Stimulated activated CD8-positive, alpha-beta memory T cell treated with anti-CD3 and anti-CD28 coated beads, Interleukin-7, amount 100 ng/mL, for 48 hours (primary cell): ENCODE results near the gene NPDC1.
A peak's percentile ranks its signal among the peaks of the same experiment; 100 is the strongest.
"Not testable (repeated sequence)": the region's sequence is repeated elsewhere in the genome, so short reads cannot be mapped to it uniquely, and the experiment has no call there.

Source experiments
- DNase-seq, 2 donors: peaks; one replicate each; pipeline ENCODE4 v3.0.0-alpha.2; 2020; ENCODE audit warnings: low read depth in 1 of 2; ENCODE audit errors: extremely low read depth in 1 of 2

NPDC1 gene

DNA sequence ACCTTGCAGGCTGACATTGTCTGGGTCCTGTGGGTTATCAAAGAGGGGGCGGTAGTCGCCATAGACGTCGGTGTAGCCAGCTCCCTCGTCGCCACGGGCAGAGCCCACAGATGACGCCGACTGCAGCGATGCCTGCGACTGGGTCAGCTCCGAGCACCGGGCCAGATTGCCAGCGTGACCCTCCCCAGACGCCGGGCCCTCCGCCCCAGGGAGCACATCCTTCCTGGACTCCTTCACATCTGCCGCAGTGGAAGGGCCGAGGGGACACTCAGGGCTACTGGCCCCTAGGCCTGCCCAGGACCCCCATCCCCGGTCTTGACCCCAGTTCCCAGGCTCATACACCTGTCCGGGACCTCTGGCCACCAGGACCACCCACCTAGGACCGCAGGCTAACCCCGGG, 31.8 kb downstream of the NPDC1 start:
- no peak for DNase-seq

DNA sequence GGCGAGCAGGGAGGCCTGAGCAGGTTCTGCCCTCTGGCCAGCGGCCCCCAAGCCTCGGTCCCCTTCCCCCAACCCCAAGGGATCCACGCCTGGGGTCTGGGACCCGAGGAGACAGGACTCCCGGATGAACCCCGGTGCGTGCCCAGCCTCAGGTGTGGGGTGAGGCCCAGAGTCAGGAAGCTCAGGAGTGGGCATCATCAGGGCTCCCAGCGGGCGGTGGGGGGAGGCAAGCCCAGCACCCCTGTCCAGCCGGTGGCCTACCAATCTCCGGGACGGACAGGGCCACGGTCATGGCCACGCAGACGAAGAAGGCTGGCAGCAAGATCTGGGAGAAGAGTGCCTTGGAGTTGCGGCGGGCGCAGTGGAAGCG, 32.4 kb downstream of the NPDC1 start:
- DNase-seq, result no peak

DNA sequence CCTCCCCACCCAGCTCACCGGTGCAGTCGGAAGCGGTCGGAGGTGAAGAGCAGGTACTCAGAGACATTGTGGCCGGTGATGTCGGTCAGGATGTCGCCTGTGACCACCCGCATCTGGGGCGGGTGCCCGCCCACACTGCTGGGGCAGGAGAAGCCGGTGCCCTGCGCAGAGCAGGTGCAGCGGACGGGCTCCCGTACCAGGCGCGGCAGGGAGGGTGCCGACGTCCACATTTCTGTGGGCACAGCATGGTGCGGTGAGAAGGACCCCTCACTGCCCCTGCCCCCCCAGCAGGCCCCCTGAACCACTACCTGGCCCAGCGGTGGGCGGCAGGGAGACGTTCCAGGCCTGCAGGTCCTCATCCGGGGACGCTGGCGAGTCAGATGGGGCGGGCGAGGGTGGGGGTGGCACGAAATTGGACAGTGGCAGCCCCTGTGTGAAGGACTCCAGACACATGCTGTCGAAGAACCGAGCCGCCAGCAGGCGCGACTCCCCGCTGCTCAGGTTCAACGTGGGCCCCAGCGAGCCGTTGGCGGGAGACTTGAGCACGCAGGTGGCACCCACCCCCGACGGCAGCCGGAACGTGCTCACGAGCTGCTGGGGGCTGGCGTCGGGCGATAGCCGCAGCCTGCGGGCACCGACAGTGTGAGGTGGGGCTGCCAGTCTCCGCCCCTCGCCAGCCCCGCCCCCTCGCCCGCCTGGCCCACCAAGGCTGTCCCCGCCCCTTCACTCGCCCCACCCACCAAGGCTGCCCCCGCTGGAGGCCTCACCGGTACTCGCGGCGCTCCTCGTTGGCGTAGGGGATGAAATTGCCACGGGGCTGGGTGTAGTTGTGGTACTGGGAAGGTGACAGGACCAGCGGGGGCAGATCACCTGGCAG, 33.0 kb downstream of the NPDC1 start:
- no peak for DNase-seq

DNA sequence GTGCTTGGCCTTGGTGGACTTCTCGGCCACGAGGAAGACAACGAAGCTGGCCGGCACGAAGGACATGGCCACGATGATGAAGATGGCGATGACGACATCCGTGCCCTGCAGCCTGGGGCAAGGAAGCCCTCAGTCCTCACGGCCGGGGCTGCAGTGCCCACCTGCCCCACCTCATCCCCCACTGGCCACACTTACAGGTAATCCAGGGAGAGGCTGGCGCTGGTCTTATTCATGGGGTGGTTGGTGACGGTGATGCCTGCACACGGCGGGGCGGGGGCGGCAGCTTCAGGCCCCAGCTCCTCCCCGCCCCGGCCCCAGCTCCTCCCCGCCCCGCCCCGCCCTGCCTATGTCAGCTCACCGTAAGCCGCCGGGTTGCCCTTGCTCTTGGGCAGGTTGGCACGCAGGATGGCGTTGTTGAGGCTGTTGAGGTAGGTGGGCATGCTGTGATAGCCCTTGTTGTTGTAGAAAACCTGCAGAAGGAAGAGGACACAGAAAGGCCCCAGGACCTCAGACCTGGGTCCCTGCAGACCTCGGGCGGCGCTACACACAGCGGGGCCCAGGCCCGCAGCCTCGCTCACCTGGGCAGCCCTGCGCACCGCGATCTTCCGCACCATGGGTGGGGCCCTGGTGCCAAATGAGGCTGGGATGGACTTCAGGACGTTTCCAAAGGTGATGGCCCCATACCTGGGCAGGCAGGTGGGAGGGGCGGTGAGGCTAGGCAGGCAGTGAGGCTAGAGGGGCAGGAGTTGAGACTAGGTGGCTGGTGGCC, 33.9 kb downstream of the NPDC1 start:
- no peak for DNase-seq

DNA sequence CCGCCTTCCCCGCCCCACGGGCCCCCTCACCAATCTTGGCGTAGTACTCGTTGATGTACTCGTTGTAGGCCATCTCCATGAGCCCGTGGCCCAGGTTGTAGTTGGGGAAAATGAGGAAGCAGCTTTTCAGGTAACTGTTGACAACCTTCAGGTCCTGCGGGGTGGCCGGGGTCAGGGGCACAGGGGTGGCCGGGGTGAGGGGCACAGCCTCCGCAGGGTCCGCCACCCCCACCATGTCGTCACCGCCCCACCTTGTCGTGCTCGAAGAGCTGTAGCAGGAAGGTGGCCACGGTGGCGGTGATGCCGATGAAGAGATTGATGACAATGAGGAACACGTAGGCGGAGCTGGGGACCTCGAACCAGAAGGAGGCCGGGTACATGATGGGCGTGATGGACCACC, 34.8 kb downstream of the NPDC1 start:
- DNase-seq, result no peak

DNA sequence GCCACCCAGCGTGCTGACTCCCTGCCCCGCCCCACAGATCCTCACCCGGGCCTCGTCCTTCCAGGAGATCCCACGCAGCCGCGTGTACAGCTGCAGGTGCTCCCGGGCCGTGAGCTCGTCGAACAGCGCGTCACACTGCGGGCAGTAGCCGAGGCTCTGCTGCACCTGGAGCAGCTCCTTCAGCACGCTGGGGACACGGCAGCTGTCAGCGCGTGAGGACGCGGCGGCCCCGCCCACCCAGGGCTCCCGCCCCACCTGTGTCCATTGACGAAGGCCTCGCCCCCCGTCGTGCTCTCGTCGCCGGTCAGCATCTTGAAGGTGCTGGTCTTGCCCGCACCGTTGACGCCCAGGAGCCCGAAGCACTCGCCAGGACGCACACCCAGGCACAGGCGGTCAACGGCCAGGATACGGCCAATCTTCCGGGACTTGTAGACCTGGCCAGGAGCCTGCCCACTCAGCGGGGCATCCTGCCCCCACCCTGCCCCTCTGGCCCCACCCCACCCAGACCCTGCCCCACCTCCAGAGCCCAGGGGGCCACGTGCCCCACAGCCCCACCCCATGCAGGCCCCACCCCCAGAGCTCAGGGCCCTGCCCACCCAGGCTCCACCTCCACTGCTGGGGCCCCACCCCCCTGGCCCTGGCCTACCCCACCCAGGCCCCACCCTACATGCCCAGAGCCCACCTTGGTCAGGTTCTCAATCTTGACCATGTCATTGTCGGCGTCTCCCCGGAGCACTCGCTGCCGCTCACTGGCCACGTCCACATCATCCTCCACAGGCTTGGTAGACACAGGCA, 35.8 kb downstream of the NPDC1 start:
- DNase-seq, result no peak

DNA sequence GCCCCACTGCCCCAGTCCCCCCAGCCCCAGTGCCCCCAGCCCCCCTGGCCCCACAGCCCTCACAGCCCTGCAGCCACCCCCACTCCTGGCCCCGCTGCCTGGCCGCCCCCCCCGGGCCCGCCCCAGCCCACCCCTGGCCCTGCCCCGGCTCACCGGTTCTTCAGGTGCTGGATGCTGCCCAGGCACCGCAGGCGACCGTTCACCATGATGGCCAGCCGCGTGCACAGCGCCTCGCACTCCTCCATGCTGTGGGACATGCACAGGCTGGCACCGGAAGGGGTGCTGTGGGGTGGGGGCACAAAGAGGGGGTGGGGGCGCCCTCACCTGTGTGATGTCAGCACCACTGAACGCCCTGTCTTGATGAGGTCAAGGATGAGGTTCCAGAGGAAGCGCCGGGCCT, 36.8 kb downstream of the NPDC1 start:
- DNase-seq, result no peak

DNA sequence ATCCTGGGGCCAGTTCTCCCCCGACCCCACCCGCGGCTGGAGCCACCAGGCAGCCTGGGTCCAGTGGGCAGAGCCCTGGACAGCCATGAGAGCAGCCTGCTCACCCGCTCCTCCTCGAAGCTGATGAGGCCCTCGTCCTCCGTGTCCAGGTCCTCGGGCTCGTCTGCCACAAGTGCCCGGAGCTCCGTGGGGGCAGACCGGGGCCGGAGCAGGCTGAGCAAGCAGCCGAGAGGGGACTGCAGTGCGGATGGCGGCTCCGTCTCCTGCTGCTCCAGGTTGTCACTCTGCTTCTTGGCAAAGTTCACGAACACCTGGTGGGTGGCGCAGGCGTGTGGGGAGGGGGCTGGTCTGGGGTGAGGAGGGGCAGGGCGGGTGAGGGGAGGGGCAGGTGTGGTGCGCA, 37.7 kb downstream of the NPDC1 start:
- no peak for DNase-seq

DNA sequence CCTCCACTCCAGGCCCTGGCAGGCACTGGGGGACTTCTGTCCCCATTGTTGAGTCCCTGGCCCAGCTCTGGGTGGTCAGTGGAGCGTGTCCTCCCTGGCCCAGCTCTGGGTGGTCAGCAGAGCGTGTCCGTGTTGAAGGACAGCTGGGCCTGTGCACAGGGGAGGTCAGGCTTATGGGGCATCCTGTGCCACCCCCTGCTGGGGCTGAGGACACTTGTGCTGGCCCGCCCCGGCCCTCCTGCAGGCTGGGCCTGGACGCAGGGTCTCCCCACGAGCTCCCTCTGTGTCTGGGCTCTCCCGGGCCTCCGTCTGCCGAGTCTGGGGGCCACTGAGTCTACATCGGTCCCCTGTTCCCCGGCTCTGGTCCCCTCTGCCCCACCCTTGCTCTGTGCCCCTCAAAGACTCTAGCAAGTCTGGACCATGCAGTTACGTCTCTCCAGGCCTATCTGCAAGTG, 38.1 kb downstream of the NPDC1 start:
- no peak for DNase-seq

DNA sequence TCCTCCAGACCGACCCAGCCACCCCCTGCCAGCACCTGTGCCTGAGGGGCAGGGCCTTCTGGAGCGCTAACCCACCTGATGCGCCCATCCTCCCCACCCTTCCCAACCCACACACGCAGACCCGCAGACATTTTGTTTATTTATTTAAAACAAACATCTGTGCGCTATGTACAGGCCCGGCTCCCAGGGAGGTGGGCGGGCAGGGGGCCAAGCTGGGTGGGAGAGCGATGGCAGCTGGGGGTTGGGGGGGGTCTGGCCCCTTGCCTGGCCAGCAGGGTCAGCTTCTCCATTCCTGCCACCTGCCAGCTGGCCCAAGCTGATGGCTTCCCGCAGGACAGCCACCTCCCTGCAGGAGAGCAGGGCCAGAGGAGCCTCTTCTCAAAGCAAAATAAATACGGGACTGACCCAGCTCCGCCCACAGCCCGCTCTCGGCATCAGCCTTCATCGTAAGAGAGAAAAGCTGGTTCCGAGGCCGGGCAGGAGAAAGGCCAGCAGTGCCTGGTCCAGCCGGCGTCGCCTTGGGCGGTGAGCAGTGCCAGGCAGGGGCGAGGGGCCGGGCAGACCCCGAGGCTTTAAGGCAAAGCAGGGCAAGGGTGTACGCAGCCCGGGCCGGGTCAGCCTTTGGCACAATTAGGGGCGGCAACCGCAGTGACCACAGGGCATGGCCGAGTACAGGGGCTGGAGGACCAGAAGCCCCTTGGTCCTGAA, 38.7 kb downstream of the NPDC1 start:
- no peak for DNase-seq

DNA sequence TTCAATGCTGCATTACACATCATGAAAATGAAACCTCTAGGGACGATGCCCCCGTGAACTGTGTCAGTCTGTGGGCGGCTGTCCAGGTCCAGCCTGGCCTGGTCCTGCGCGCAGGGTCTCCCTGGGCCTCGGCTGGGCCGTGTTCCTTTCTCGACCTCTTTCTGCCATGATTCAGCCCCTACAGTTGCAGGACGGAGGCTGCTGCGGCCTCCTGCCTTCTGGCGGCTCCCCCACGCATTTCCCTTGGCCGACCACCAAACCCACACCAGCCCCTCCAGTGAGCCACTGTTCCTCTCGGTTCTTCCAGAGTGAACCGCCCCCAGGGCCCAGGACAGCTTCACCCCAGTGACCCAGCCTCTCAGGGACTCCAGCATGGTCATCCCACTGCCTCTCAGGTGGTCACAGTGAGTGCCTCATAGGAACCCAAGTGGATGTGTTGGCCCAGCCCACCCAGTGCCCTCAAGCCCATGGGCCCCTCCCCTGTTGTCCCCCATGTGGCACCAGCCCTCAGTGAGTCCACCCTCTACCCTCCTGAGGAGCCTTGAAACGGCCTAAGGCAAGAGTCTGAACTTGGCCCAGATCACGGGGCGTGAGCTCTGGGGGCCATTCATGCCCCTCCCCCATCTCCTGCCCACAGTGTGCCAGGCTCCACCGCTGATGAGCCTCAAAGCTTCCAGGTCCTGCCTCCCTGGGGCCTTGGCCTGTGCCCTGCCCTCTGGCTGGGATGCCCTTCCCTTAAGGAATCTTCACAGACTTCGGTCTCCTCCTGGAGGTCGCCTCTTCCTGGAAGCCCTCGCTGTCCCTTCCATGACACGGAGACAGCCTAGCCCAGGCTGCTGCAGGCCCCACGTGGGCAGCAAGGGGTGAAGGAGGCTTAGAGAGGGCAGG, 39.6 kb downstream of the NPDC1 start:
- no peak for DNase-seq

DNA sequence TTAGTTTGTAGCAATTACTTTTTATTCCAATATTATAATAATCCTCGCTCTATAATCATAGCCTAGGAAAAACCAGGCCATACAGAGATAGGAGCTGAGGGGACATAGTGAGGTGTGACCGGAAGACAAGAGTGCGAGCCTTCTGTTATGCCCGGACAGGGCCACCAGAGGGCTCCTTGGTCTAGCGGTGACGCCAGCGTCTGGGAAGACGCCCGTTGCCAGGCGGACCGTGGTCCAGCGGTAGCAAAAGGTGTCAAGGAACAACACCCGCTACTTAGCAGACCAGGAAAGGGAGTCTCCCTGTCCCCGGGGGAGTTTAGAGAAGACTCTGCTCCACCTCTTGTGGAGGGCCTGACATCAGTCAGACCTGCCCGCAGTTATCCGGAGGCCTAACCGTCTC, 41.7 kb downstream of the NPDC1 start:
- not testable (repeated sequence) for DNase-seq

DNA sequence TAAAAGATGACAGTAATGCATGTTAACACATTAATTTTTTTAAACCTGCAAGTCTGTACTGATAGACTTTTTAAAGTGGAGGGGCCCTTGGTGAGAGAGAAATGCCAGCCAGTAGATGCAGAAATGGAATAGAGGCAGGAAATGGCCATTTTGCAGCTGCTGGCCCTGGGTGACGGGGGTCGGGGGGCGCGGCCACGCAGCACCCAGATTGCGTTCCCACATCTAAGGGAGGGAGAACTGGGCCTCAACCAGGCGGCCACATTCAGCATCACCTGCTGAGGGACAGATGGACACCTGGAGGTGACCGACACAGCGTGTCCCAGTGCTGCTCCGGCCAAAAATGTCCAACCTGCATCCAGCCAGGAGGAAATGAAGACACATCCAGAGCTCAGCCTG, 43.3 kb downstream of the NPDC1 start:
- no peak for DNase-seq

DNA sequence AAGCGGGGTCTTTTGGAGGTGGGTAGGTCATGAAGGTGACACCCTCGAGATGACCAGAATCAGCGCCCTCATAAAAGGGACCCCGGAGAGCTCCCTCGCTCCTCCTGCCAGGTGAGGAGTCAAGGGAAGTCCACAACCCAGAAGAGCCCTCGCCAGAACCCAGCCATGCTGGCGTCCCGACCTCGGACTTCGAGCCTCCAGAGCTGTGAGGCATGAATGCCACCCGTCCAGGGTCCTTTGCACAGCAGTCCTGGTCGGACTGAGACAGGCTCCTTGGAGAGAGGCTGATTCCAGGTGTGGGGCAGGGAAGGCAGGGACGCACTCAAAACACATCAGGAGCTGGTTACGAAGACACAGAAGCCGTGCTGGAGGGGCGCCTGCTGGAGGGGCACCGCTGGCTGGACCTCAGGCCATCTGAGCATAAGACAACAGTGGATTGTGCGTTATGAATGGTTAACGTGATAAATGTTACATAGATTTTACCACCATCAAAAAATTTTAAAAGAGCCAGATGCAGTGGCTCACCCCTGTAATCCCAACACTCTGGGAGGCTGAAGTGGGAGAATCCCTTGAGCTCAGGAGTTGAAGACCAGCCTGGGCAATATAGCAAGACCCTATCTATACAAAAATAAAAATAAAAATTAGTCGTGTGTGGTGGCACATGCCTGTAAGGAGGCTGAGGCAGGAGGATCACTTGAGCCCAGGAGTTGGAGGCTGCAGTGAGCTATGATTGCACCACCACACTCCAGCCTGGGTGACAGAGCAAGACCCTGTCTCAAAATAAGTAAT, 43.9 kb downstream of the NPDC1 start:
- no peak for DNase-seq

DNA sequence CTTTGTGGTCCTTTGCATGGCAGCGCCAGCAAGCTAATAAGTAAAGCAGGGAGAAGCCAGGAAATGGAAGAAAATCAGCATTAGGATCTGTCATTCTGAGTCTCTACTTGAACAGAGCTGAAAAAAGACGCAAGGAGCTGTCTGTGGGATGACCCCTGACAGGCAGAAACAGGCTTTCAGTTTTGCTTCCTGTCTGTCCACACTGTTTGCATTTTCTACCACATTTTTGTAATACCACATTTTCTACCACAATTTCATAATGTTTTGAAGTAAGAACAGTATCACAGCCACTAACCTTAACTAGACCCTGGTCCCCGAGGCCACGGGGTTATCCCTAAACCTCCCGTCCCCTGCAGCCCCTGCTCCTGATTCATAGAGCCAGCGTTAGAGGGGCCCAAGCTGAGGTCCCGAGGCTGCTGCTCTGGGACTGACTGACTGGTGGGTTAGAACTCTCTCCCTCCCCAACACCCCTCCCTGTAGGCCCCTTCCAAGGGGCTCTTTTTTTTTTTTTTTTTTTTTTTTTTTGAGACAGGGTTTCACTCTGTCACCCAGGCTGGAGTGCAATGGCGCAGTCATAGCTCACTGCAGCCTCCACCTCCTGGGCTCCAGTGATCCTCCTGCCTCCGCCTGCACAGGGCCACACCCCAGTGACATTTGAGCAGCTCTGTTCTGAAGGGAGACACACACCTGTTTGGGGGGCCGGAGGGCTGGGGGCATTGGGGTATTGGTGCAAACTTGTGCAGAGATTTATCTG, 45.6 kb downstream of the NPDC1 start:
- DNase-seq, result peak in 1 of 2 donors; percentile 42

DNA sequence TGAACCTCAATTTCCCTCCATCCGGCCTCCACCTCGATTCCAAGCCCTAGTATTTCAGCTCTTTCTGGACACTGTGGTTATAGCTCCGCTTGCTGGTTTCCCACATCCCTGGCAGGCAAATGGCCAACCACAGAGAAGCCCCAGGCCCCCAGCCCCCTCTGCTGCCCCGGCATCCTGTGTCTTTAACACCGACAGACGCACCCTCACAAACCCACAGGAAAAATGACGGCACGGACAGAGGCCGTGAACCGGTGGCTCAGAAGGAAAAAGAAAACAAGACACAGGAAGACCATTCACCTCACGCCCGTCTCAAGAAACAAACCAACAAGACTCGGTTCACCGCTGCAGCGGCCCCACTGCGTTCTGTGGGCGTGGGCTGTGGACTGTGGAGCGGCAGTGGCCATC, 48.1 kb downstream of the NPDC1 start:
- DNase-seq, result no peak

DNA sequence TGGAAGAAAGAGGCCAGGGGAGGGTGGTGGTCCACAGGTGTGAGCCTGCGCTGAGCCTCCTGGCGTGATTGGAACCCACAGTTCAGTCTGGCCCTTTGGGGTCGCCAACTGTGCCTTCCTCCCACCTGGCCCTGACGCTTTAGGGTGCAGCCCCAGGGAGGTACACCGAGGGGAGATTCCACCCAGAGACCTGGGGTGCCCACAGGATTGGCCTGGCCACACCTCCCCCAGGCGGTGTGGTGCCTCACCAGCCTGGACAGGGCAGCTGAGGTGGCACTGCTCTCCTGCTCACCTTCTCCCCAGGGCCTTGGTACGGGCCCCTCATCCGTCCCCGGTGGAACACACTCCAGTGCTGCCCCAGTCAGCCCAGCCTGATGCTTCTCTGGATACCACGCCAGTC, 48.6 kb downstream of the NPDC1 start:
- no peak for DNase-seq
